GM13977 (cell line): Measurements from ENCODE around the gene CCNA1.

Experiments
- DNase-seq: peaks from one replicate; pipeline ENCODE4 v3.0.0; 2012; ENCODE audit warnings: low spot score
- CTCF ChIP-seq: IDR thresholded peaks from 2 replicates; pipeline ENCODE4 v1.5.1; 2012; ENCODE audit warnings: mild to moderate bottlenecking, control low read depth; ENCODE audit not compliant: insufficient read depth; ENCODE audit errors: extremely low read depth, missing control alignments
- in situ Hi-C: fragments of 300-500 bp; cut with MboI; formaldehyde crosslinking; loops from one replicate; pipeline ENCODE4 v1.12.0; 2022; ENCODE audit warnings: low sequenced_read_pairs, low pct_unique_long_range_greater_than_20kb, mixed read lengths, inconsistent platforms; ENCODE audit not compliant: unreplicated experiment

Gene CCNA1

GRCh38 chr13:36431204-36432105, 840 bp upstream of the CCNA1 start:
- DNase-seq, result peak; percentile 22
- in situ Hi-C loops, result no loop called here
- no peak for TF ChIP-seq CTCF

- TF ChIP-seq CTCF, result no peak
- DNase-seq, result no peak
- in situ Hi-C loops, result no loop called here
These were observed 4.5 kb downstream of the CCNA1 start for GRCh38 chr13:36436811-36437210.

- in situ Hi-C loops, result no loop called here
- TF ChIP-seq CTCF, result no peak
- DNase-seq, result no peak
These were observed 6.5 kb downstream of the CCNA1 start for GRCh38 chr13:36438594-36439483.

GRCh38 chr13:36445278-36445677, 13.0 kb downstream of the CCNA1 start:
- in situ Hi-C loops, result no loop called here
- no peak for TF ChIP-seq CTCF
- DNase-seq, result no peak

- no peak for DNase-seq
- no peak for TF ChIP-seq CTCF
- in situ Hi-C loops, result no loop called here
These were observed 13.6 kb downstream of the CCNA1 start for GRCh38 chr13:36445891-36446351.

GRCh38 chr13:36447501-36447900, 15.2 kb downstream of the CCNA1 start:
- no peak for DNase-seq
- TF ChIP-seq CTCF, result no peak
- in situ Hi-C loops, result no loop called here
